H9 (cell line): ENCODE data around the gene IFIT1. TPM values are rescaled to one million over a fixed set of nuclear protein-coding genes. Genes with fewer than 3 reads are reported as not detected.

ENCODE experiments used
- DNase-seq: peaks from one replicate; pipeline ENCODE4 v3.0.0-alpha.2; 2017
- H2AFZ ChIP-seq: one replicate; pipeline ENCODE4 v1.6.1; 2013; ENCODE audit warnings: mild to moderate bottlenecking, low read length, control low read depth, moderate library complexity
- H2AK5ac ChIP-seq: 2 replicates; pipeline ENCODE4 v1.6.1; 2013; ENCODE audit warnings: low read length, control low read depth, mixed read lengths; ENCODE audit not compliant: insufficient read length
- H2BK120ac ChIP-seq: one replicate; pipeline ENCODE4 v1.6.1; 2013; ENCODE audit warnings: low read depth, mild to moderate bottlenecking, low read length, control low read depth, inconsistent platforms; ENCODE audit not compliant: poor library complexity, severe bottlenecking
- H2BK12ac ChIP-seq: 2 replicates; pipeline ENCODE4 v1.6.1; 2013; ENCODE audit warnings: low read length, control low read depth, mixed read lengths, low read depth; ENCODE audit not compliant: insufficient read length
- H2BK15ac ChIP-seq: 2 replicates; pipeline ENCODE4 v1.6.1; 2013; ENCODE audit warnings: low read depth, low read length, control low read depth
- H2BK20ac ChIP-seq: one replicate; pipeline ENCODE4 v1.6.1; 2013; ENCODE audit warnings: low read depth, mild to moderate bottlenecking, low read length, control low read depth, inconsistent platforms; ENCODE audit not compliant: poor library complexity, severe bottlenecking
- H2BK5ac ChIP-seq: 2 replicates; pipeline ENCODE4 v1.6.1; 2013; ENCODE audit warnings: low read length, control low read depth, mixed read lengths; ENCODE audit not compliant: insufficient read length
- H3K14ac ChIP-seq: 2 replicates; pipeline ENCODE4 v1.6.1; 2013; ENCODE audit warnings: low read length, control low read depth; ENCODE audit not compliant: insufficient read depth
- H3K18ac ChIP-seq: 2 replicates; pipeline ENCODE4 v1.6.1; 2013; ENCODE audit warnings: low read depth, mild to moderate bottlenecking, mixed read lengths, low read length, control low read depth; ENCODE audit not compliant: insufficient read length
- H3K23ac ChIP-seq: 2 replicates; pipeline ENCODE4 v1.6.1; 2013; ENCODE audit warnings: low read length, control low read depth, mixed read lengths, low read depth; ENCODE audit not compliant: insufficient read length
- H3K23me2 ChIP-seq: 2 replicates; pipeline ENCODE4 v1.6.1; 2013; ENCODE audit warnings: low read depth, mild to moderate bottlenecking, mixed read lengths, low read length, control low read depth; ENCODE audit not compliant: insufficient read length, poor library complexity, severe bottlenecking
- H3K27ac ChIP-seq: 2 replicates; pipeline ENCODE4 v1.5.1; 2013; ENCODE audit warnings: low read length, control low read depth, mixed read lengths, low read depth; ENCODE audit not compliant: insufficient read length
- H3K27me3 ChIP-seq: 2 replicates; pipeline ENCODE4 v1.6.1; 2013; ENCODE audit warnings: low read length, control low read depth, inconsistent platforms; ENCODE audit not compliant: insufficient read depth
- H3K4ac ChIP-seq: 2 replicates; pipeline ENCODE4 v1.6.1; 2013; ENCODE audit warnings: low read depth, mild to moderate bottlenecking, control low read depth, inconsistent platforms, low read length, moderate library complexity
- H3K4me1 ChIP-seq: 2 replicates; pipeline ENCODE4 v1.6.1; 2013; ENCODE audit warnings: low read length, control low read depth, inconsistent platforms; ENCODE audit not compliant: insufficient read depth
- H3K4me2 ChIP-seq: 2 replicates; pipeline ENCODE4 v1.6.1; 2013; ENCODE audit warnings: low read length, control low read depth, mixed read lengths; ENCODE audit not compliant: insufficient read length, insufficient read depth
- H3K56ac ChIP-seq: 2 replicates; pipeline ENCODE4 v1.6.1; 2013; ENCODE audit warnings: low read depth, mild to moderate bottlenecking, mixed read lengths, low read length, control low read depth; ENCODE audit not compliant: insufficient read length
- H3K79me1 ChIP-seq: 2 replicates; pipeline ENCODE4 v1.6.1; 2013; ENCODE audit warnings: low read depth, mild to moderate bottlenecking, moderate library complexity, low read length, control low read depth, inconsistent platforms; ENCODE audit not compliant: insufficient read depth, poor library complexity, severe bottlenecking
- H3K79me2 ChIP-seq: 2 replicates; pipeline ENCODE4 v1.6.1; 2013; ENCODE audit warnings: low read length, control low read depth, inconsistent platforms; ENCODE audit not compliant: insufficient read depth
- H3K9ac ChIP-seq: 2 replicates; pipeline ENCODE4 v1.6.1; 2013; ENCODE audit warnings: low read length, control low read depth, mixed read lengths; ENCODE audit not compliant: insufficient read length; ENCODE audit errors: extremely low read depth
- H3K9me3 ChIP-seq: one replicate; pipeline ENCODE4 v1.6.1; 2013; ENCODE audit warnings: low read depth, low read length, inconsistent platforms; ENCODE audit not compliant: control insufficient read depth
- H3T11ph ChIP-seq: one replicate; pipeline ENCODE4 v1.6.1; 2013; ENCODE audit warnings: mild to moderate bottlenecking, low read length, control low read depth, inconsistent platforms
- H4K20me1 ChIP-seq: one replicate; pipeline ENCODE4 v1.6.1; 2013; ENCODE audit not compliant: control insufficient read depth, insufficient read length, insufficient read depth
- H4K5ac ChIP-seq: 2 replicates; pipeline ENCODE4 v1.6.1; 2013; ENCODE audit warnings: low read depth, mild to moderate bottlenecking, mixed read lengths, low read length, control low read depth; ENCODE audit not compliant: insufficient read length
- H4K8ac ChIP-seq: replicated peaks from 2 replicates; pipeline ENCODE4 v1.6.1; 2013; ENCODE audit warnings: low read length, control low read depth, mixed read lengths, low read depth; ENCODE audit not compliant: insufficient read length
- H4K91ac ChIP-seq: 2 replicates; pipeline ENCODE4 v1.6.1; 2013; ENCODE audit warnings: low read depth, mild to moderate bottlenecking, moderate library complexity, mixed read lengths, low read length, control low read depth; ENCODE audit not compliant: insufficient read length
- H3K27ac Mint-ChIP-seq, 3 experiments: 2 replicates in 2 of 3; 3 replicates in 1 of 3; pipeline ENCODE4 v1.8.0; 2020 to 2021; ENCODE audit warnings: mixed read lengths in 3 of 3, mild to moderate bottlenecking in 1 of 3, moderate library complexity in 1 of 3
- H3K27me3 Mint-ChIP-seq: 2 replicates; pipeline ENCODE4 v1.8.0; 2021; ENCODE audit warnings: low read depth, mild to moderate bottlenecking, moderate library complexity, mixed read lengths
- H3K36me3 Mint-ChIP-seq, 3 experiments: 2 replicates in 2 of 3; 3 replicates in 1 of 3; pipeline ENCODE4 v1.8.0; 2020 to 2021; ENCODE audit warnings: low read depth in 3 of 3, mixed read lengths in 3 of 3; ENCODE audit not compliant: insufficient read depth in 1 of 3
- H3K4me1 Mint-ChIP-seq, 2 experiments: 2 replicates each; pipeline ENCODE4 v1.8.0; 2020; ENCODE audit warnings: mixed read lengths in 2 of 2
- H3K4me3 Mint-ChIP-seq, 2 experiments: 2 replicates in 1 of 2; 3 replicates in 1 of 2; pipeline ENCODE4 v1.8.0; 2020 to 2021; ENCODE audit warnings: mild to moderate bottlenecking in 2 of 2, mixed read lengths in 2 of 2, moderate library complexity in 1 of 2
- H3K9me3 Mint-ChIP-seq, 2 experiments: 2 replicates in 1 of 2; 3 replicates in 1 of 2; pipeline ENCODE4 v1.8.0; 2020; ENCODE audit warnings: mild to moderate bottlenecking in 2 of 2, mixed read lengths in 2 of 2, moderate library complexity in 1 of 2
- WGBS: extraction: QIAGEN DNeasy Blood & Tissue Kit; methylation state at CpG from one replicate; pipeline ENCODE4 v1.1.7; 2013; ENCODE audit warnings: missing lambda C conversion rate, low lambda C conversion rate, mixed read lengths; ENCODE audit not compliant: insufficient read length; ENCODE audit errors: extremely low coverage; 5-methylcytosine and 5-hydroxymethylcytosine counted together
- total RNA-seq: library from RNA; stranded (reverse); gene quantifications from 2 replicates; pipeline ENCODE4 v1.2.1, GENCODE V29; 2021
- TF ChIP-seq, protein P1 (sequence below): fragments of 200-600 bp; sonication (generic); conservative IDR thresholded peaks from 3 replicates; pipeline ENCODE4 v1.8.0; 2021; ENCODE audit warnings: antibody characterized with exemption, mild to moderate bottlenecking

Gene IFIT1
- total RNA-seq, 1 experiment from 2014 or later = 1.2 TPM

GRCh38 chr10:89426230-89426868 is 33.9 kb downstream of the IFIT1 start:
- Mint-ChIP-seq H3K4me1 (peaks cover 32 to 35% of the 10 kb centered on the region in 2 experiments), H3K9me3 (no peaks in the 10 kb centered on the region), H3K4me3 (no peak overlapping the region), H3K27ac (peak overlapping the region in 1 of 3 experiments; percentile 73; a peak in 2 of 7 replicates), H3K36me3 (no peaks in the 10 kb centered on the region), H3K27me3 (no peaks in the 10 kb centered on the region)
- H3K23ac ChIP-seq = no peak overlapping the region
- H2BK120ac ChIP-seq = no peak overlapping the region
- no peak overlapping the region for H4K91ac ChIP-seq
- no peak overlapping the region for H2BK12ac ChIP-seq
- no peaks in the 10 kb centered on the region for H3K79me2 ChIP-seq
- H3K79me1 ChIP-seq = no peaks in the 10 kb centered on the region
- H3K4me2 ChIP-seq = no peak overlapping the region
- H4K8ac ChIP-seq = no peak overlapping the region
- no peak overlapping the region for H3K14ac ChIP-seq
- H2BK20ac ChIP-seq = no peak overlapping the region
- H2BK15ac ChIP-seq = no peak overlapping the region
- H3K4me1 ChIP-seq = no peaks in the 10 kb centered on the region
- no peak overlapping the region for H3K27ac ChIP-seq
- no peak overlapping the region for H2AK5ac ChIP-seq
- H3K23me2 ChIP-seq = no peaks in the 10 kb centered on the region
- H3T11ph ChIP-seq = no peak overlapping the region
- no peaks in the 10 kb centered on the region for H3K9me3 ChIP-seq
- H3K56ac ChIP-seq = no peak overlapping the region
- H2BK5ac ChIP-seq = no peak overlapping the region
- WGBS = no CpG with 5 or more reads among the region's 5 CpGs
- no peaks in the 10 kb centered on the region for H4K20me1 ChIP-seq
- TF ChIP-seq, protein P1, sequence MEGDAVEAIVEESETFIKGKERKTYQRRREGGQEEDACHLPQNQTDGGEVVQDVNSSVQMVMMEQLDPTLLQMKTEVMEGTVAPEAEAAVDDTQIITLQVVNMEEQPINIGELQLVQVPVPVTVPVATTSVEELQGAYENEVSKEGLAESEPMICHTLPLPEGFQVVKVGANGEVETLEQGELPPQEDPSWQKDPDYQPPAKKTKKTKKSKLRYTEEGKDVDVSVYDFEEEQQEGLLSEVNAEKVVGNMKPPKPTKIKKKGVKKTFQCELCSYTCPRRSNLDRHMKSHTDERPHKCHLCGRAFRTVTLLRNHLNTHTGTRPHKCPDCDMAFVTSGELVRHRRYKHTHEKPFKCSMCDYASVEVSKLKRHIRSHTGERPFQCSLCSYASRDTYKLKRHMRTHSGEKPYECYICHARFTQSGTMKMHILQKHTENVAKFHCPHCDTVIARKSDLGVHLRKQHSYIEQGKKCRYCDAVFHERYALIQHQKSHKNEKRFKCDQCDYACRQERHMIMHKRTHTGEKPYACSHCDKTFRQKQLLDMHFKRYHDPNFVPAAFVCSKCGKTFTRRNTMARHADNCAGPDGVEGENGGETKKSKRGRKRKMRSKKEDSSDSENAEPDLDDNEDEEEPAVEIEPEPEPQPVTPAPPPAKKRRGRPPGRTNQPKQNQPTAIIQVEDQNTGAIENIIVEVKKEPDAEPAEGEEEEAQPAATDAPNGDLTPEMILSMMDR = peak; percentile 89
- H2AFZ ChIP-seq = no peak overlapping the region
- H4K5ac ChIP-seq = no peak overlapping the region
- no peak overlapping the region for H3K4ac ChIP-seq
- DNase-seq = no peak
- H3K9ac ChIP-seq = no peak overlapping the region
- H3K27me3 ChIP-seq = no peaks in the 10 kb centered on the region
- no peak overlapping the region for H3K18ac ChIP-seq
